Activated CD8-positive, alpha-beta T cell treated with anti-CD3 and anti-CD28 coated beads for 36 hours (primary cell): ENCODE data around the gene LAMTOR2. TPM values are rescaled to one million over a fixed set of nuclear protein-coding genes. Genes with fewer than 3 reads are reported as not detected.

ENCODE experiments used
- ATAC-seq: fragments of 200-7000 bp; cut with Tn5 transposase; one replicate; pipeline ENCODE4 v1.10.0; 2021; ENCODE audit warnings: mild to moderate bottlenecking, moderate library complexity
- CTCF ChIA-PET: fragments of 350-600 bp; sonication (Branson Sonifier 250); formaldehyde crosslinking; loops from one replicate; lab custom pipeline; 2021; ENCODE audit warnings: antibody characterized with exemption; lab: Charles Lee
- POLR2A ChIA-PET: fragments of 350-600 bp; sonication (Branson Sonifier 250); formaldehyde crosslinking; loops from one replicate; lab custom pipeline; 2021; ENCODE audit warnings: antibody characterized with exemption; lab: Charles Lee
- DNase-seq: peaks from one replicate; pipeline ENCODE4 v3.0.0-alpha.2; 2020
- H3K27ac Mint-ChIP-seq: one replicate; pipeline ENCODE4 v1.8.0; 2021; ENCODE audit warnings: mild to moderate bottlenecking, mixed read lengths
- H3K27me3 Mint-ChIP-seq: one replicate; pipeline ENCODE4 v1.8.0; 2021; ENCODE audit warnings: mixed read lengths
- H3K36me3 Mint-ChIP-seq: one replicate; pipeline ENCODE4 v1.8.0; 2021; ENCODE audit warnings: low read depth, mixed read lengths
- H3K4me1 Mint-ChIP-seq: one replicate; pipeline ENCODE4 v1.8.0; 2021; ENCODE audit warnings: low read depth, mixed read lengths
- H3K4me3 Mint-ChIP-seq: one replicate; pipeline ENCODE4 v1.8.0; 2021; ENCODE audit warnings: mild to moderate bottlenecking, moderate library complexity, mixed read lengths
- H3K9me3 Mint-ChIP-seq: one replicate; pipeline ENCODE4 v1.8.0; 2021; ENCODE audit warnings: mixed read lengths
- intact Hi-C: fragments of 100-400 bp; cut with micrococcal nuclease; formaldehyde crosslinking; loops from one replicate; pipeline ENCODE4 v1.10.0; 2022
- total RNA-seq, 2 experiments: library from RNA; stranded (reverse); gene quantifications; one replicate each; pipeline ENCODE4 v1.2.3, GENCODE V29; 2021
- TF ChIP-seq, protein P1 (sequence below): fragments of 200-600 bp; IDR thresholded peaks from one replicate; pipeline ENCODE4 v1.8.0; 2022; ENCODE audit warnings: antibody characterized with exemption, mild to moderate bottlenecking

LAMTOR2 gene
- total RNA-seq, 2 experiments from 2014 or later: 48.9 to 49.4 TPM

DNA sequence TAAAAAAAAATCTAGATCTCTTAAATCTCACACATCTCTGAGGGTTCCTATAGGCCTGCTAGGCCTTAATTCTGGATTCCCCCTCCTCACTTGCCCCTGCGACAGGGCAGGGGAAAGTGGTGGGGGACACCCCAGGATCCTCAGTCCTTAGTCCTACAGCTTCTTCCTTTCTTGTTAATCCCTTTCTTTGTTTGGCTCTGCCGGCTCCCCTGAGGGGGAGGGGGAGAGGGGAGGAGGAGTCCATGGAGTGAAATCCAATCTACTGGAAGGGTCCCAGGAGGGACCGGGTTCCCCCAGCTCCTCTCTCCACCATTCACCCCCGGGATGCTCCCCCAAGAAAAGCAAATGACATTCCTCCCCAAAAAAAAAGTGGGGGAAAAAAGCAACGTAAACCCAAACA, 19.2 kb downstream of the LAMTOR2 start:
- TF ChIP-seq, protein P1, sequence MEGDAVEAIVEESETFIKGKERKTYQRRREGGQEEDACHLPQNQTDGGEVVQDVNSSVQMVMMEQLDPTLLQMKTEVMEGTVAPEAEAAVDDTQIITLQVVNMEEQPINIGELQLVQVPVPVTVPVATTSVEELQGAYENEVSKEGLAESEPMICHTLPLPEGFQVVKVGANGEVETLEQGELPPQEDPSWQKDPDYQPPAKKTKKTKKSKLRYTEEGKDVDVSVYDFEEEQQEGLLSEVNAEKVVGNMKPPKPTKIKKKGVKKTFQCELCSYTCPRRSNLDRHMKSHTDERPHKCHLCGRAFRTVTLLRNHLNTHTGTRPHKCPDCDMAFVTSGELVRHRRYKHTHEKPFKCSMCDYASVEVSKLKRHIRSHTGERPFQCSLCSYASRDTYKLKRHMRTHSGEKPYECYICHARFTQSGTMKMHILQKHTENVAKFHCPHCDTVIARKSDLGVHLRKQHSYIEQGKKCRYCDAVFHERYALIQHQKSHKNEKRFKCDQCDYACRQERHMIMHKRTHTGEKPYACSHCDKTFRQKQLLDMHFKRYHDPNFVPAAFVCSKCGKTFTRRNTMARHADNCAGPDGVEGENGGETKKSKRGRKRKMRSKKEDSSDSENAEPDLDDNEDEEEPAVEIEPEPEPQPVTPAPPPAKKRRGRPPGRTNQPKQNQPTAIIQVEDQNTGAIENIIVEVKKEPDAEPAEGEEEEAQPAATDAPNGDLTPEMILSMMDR: no peak
- Mint-ChIP-seq H3K27me3 (no peaks in the 10 kb centered on the region), H3K27ac (no peak overlapping the region), H3K9me3 (no peaks in the 10 kb centered on the region), H3K4me1 (no peaks in the 10 kb centered on the region), H3K36me3 (no peaks in the 10 kb centered on the region), H3K4me3 (no peak overlapping the region)
- ChIA-PET POLR2A (interaction anchor here (0.7 to 1.1 kb wide), 3 partner anchors 8 to 140 kb away, joined by 3 to 5 read pairs (median 4); no protein-coding TSS in a partner anchor), CTCF (interaction anchor here (0.7 to 2.0 kb wide), 5 partner anchors 10 to 344 kb away, joined by 3 to 8 read pairs (median 3); no protein-coding TSS in a partner anchor)
- intact Hi-C loops: no loop called here
- no peak for DNase-seq
- no peak for ATAC-seq

DNA sequence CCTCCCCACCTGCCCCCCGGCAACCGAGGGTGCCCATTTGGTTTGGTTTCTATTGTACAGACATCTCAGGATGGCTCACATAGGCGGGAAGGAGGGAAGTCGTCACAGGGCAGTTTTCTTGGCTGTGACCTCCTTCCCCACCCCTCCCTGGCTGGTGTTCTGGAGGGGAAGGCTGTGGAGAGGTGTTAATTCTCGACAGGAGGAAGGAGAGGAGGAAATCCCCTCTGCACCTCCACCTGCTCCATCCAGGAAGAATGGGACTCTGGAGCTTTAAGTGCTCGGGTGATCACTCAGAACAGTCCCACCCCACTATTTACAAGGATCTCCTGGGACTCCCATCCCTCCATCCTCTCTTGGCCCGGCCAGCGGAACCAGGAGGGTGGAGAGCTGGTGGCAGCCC, 20.1 kb downstream of the LAMTOR2 start:
- ChIA-PET POLR2A (no interaction called here), CTCF (interaction anchor here (1.0 to 2.0 kb wide), 2 partner anchors 22 to 55 kb away, joined by 3 to 8 read pairs; no protein-coding TSS in a partner anchor)
- no peaks in the 10 kb centered on the region for H3K9me3 Mint-ChIP-seq
- H3K36me3 Mint-ChIP-seq: no peaks in the 10 kb centered on the region
- no peaks in the 10 kb centered on the region for H3K4me1 Mint-ChIP-seq
- no peak for DNase-seq
- TF ChIP-seq, protein P1: no peak
- intact Hi-C loops: no loop called here
- no peaks in the 10 kb centered on the region for H3K27me3 Mint-ChIP-seq
- H3K27ac Mint-ChIP-seq: no peak overlapping the region
- ATAC-seq: no peak
- H3K4me3 Mint-ChIP-seq: no peak overlapping the region

DNA sequence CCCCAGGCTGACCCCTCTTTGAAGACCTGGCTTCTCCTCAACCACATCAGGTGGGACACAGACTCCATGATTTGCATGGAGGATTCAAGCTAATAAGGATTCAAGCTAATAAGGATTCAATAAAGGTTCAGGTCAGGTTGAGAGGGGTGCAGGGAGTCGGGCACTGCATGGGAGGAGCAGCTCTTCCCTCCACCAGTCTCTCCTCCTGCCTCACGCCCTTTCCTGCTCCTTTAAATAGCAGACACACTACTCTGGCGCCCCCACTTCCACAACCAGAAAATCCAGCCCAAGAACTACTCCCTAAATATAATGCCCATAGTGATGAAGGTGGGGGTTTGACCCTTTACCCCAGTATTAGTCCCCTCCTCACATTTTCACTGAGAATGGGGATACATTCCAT, 20.6 kb downstream of the LAMTOR2 start:
- no peak overlapping the region for H3K4me3 Mint-ChIP-seq
- no peaks in the 10 kb centered on the region for H3K27me3 Mint-ChIP-seq

DNA sequence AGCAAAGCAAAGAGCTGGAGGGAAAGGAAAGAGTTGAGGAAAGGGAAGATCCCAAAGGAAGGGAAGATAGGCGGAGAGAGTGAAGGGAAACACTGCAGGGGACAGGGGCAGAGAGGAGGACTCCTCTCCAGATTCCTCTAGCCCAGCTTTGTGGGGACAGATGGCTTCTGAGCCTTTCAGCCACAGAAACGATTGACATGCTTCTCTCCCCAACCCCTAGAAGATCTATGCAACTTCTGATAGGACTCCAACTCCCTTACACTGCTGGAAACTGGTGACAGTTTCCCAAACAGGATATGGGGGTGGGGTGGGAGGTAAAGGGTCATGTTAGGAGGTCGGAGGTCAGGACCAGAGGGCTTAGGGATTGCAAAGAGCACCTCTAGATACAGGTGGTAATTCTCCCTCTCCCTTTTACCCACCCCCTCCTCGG, 21.2 kb downstream of the LAMTOR2 start:
- no peak overlapping the region for H3K4me3 Mint-ChIP-seq
- DNase-seq: no peak
- H3K9me3 Mint-ChIP-seq: no peaks in the 10 kb centered on the region
- ChIA-PET CTCF (interaction anchor here (1.0 to 2.0 kb wide), 2 partner anchors 9 to 53 kb away, joined by 3 to 8 read pairs; no protein-coding TSS in a partner anchor), POLR2A (no interaction called here)
- no peak for ATAC-seq
- intact Hi-C loops: no loop called here
- H3K36me3 Mint-ChIP-seq: no peaks in the 10 kb centered on the region
- H3K4me1 Mint-ChIP-seq: no peaks in the 10 kb centered on the region
- TF ChIP-seq, protein P1: no peak
- H3K27ac Mint-ChIP-seq: no peak overlapping the region
- H3K27me3 Mint-ChIP-seq: no peaks in the 10 kb centered on the region

More for the DNA sequence above, 20.6 kb downstream of the LAMTOR2 start:
- Mint-ChIP-seq H3K36me3 (no peaks in the 10 kb centered on the region), H3K4me1 (no peaks in the 10 kb centered on the region), H3K9me3 (no peaks in the 10 kb centered on the region), H3K27ac (no peak overlapping the region)
- no peak for ATAC-seq
- no peak for DNase-seq
- POLR2A ChIA-PET: no interaction called here
- TF ChIP-seq, protein P1: no peak
- CTCF ChIA-PET: interaction anchor here (1.0 to 2.0 kb wide), 3 partner anchors 8 to 54 kb away, joined by 3 to 8 read pairs (median 3); no protein-coding TSS in a partner anchor
- intact Hi-C loops: no loop called here

DNA sequence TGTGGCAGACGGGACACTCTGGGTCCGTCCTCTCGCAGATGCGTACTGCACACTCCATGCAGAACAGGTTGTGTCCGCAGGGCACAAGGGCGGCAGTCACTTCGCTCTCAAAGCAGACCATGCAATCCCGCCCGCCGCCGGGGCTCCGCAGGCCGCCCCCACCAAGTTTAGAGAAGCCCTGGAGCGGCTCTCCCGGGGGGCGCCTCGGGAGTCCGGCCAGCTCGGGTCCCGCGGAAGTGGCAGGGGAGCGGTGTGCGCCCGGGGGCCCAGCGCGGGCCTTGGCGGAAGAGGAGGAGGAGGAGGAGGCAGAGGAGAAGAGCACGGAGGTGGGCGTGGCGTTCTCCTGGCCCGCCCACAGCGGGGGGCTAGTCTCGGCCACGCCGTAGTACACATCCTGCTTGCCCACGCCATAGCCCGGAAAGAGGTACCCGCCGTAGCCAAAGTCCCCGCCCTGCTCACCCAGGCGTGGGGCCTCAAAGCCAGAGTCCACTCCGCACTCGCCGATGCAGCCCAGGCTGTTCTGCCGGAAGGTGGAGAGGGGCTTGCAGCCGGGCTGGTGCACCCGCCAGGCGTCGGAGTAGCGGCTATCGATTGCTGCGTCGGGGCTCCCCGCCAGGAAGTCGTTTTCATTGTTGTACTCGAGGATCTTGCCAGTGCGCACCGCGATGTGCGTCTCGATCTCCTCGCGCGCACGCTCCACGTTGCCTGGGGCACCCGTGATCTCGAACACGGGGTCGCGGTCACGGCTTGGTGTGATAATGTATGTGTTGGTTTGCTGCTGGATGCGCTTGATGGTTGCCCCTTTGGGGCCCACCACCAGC, 22.2 kb downstream of the LAMTOR2 start:
- CTCF ChIA-PET: no interaction called here
- intact Hi-C loops: no loop called here
- ATAC-seq: peak; percentile 72

More for the DNA sequence above, 22.2 kb downstream of the LAMTOR2 start:
- no peaks in the 10 kb centered on the region for H3K4me1 Mint-ChIP-seq
- H3K27me3 Mint-ChIP-seq: no peaks in the 10 kb centered on the region
- TF ChIP-seq, protein P1: no peak
- POLR2A ChIA-PET: no interaction called here
- DNase-seq: peak; percentile 37
- no peaks in the 10 kb centered on the region for H3K36me3 Mint-ChIP-seq
- H3K4me3 Mint-ChIP-seq: peak overlapping the region; percentile 44
- no peak overlapping the region for H3K27ac Mint-ChIP-seq
- H3K9me3 Mint-ChIP-seq: no peaks in the 10 kb centered on the region
